HEK293 (cell line): ENCODE results near the gene ARL16.

Experiments
- EGR2 ChIP-seq: fragments of 450-650 bp; formaldehyde crosslinking; IDR thresholded peaks from 2 replicates; pipeline ENCODE4 v1.5.1; 2016; ENCODE audit warnings: low read depth, missing biosample characterization, missing genetic modification characterization
- GLI4 ChIP-seq: fragments of 450-650 bp; formaldehyde crosslinking; IDR thresholded peaks from 2 replicates; pipeline ENCODE4 v1.5.1; 2016; ENCODE audit warnings: missing biosample characterization, missing genetic modification characterization
- KLF9 ChIP-seq: fragments of 450-650 bp; formaldehyde crosslinking; IDR thresholded peaks from 2 replicates; pipeline ENCODE4 v1.5.1; 2016; ENCODE audit warnings: missing biosample characterization, missing genetic modification characterization, low read depth
- OVOL3 ChIP-seq: fragments of 450-650 bp; formaldehyde crosslinking; IDR thresholded peaks from 2 replicates; pipeline ENCODE4 v1.5.1; 2016; ENCODE audit warnings: missing biosample characterization, missing genetic modification characterization
- PATZ1 ChIP-seq: fragments of 450-650 bp; formaldehyde crosslinking; IDR thresholded peaks from 2 replicates; pipeline ENCODE4 v1.5.1; 2016; ENCODE audit warnings: missing biosample characterization, missing genetic modification characterization
- PRDM1 ChIP-seq: fragments of 450-650 bp; formaldehyde crosslinking; IDR thresholded peaks from 2 replicates; pipeline ENCODE4; 2016; ENCODE audit warnings: missing biosample characterization, missing genetic modification characterization
- REPIN1 ChIP-seq: fragments of 450-650 bp; formaldehyde crosslinking; IDR thresholded peaks from 2 replicates; pipeline ENCODE4 v1.5.1; 2017; ENCODE audit warnings: missing biosample characterization, missing genetic modification characterization, low read depth
- SP7 ChIP-seq: fragments of 450-650 bp; formaldehyde crosslinking; IDR thresholded peaks from 2 replicates; pipeline ENCODE4 v1.5.1; 2016; ENCODE audit warnings: missing biosample characterization, missing genetic modification characterization
- YY1 ChIP-seq: fragments of 450-650 bp; formaldehyde crosslinking; IDR thresholded peaks from 2 replicates; pipeline ENCODE4 v1.5.1; 2018; ENCODE audit warnings: missing biosample characterization, missing genetic modification characterization
- ZBTB20 ChIP-seq: fragments of 450-650 bp; formaldehyde crosslinking; IDR thresholded peaks from 2 replicates; pipeline ENCODE4 v1.5.1; 2016; ENCODE audit warnings: missing biosample characterization, missing genetic modification characterization
- ZFHX2 ChIP-seq: fragments of 450-650 bp; formaldehyde crosslinking; conservative IDR thresholded peaks from 2 replicates; pipeline ENCODE4 v1.5.1; 2016; ENCODE audit warnings: missing biosample characterization, missing genetic modification characterization
- ZFP69B ChIP-seq: fragments of 450-650 bp; formaldehyde crosslinking; IDR thresholded peaks from 2 replicates; pipeline ENCODE4 v1.5.1; 2016; ENCODE audit warnings: missing biosample characterization, missing genetic modification characterization
- ZNF146 ChIP-seq: fragments of 450-650 bp; formaldehyde crosslinking; IDR thresholded peaks from 2 replicates; pipeline ENCODE4 v1.5.1; 2016; ENCODE audit warnings: missing biosample characterization, missing genetic modification characterization
- ZNF148 ChIP-seq: fragments of 450-650 bp; formaldehyde crosslinking; IDR thresholded peaks from 2 replicates; pipeline ENCODE4 v1.5.0; 2017; ENCODE audit warnings: missing biosample characterization, missing genetic modification characterization, borderline replicate concordance
- ZNF175 ChIP-seq: fragments of 450-650 bp; formaldehyde crosslinking; IDR thresholded peaks from 2 replicates; pipeline ENCODE4 v1.5.1; 2016; ENCODE audit warnings: missing biosample characterization, missing genetic modification characterization
- ZNF223 ChIP-seq: fragments of 450-650 bp; formaldehyde crosslinking; IDR thresholded peaks from 2 replicates; pipeline ENCODE4 v1.5.1; 2016; ENCODE audit warnings: missing biosample characterization, missing genetic modification characterization
- ZNF423 ChIP-seq: fragments of 450-650 bp; formaldehyde crosslinking; IDR thresholded peaks from 2 replicates; pipeline ENCODE4 v1.5.1; 2016; ENCODE audit warnings: missing biosample characterization, missing genetic modification characterization
- ZNF473 ChIP-seq: fragments of 450-650 bp; formaldehyde crosslinking; IDR thresholded peaks from 2 replicates; pipeline ENCODE4 v1.5.1; 2017; ENCODE audit warnings: missing biosample characterization, missing genetic modification characterization
- ZNF529 ChIP-seq: fragments of 450-650 bp; formaldehyde crosslinking; IDR thresholded peaks from 2 replicates; pipeline ENCODE4 v1.5.1; 2017; ENCODE audit warnings: missing genetic modification characterization, missing biosample characterization; ENCODE audit not compliant: insufficient replicate concordance
- ZNF530 ChIP-seq: fragments of 450-650 bp; formaldehyde crosslinking; IDR thresholded peaks from 2 replicates; pipeline ENCODE4 v1.5.1; 2016; ENCODE audit warnings: low read depth, missing biosample characterization, missing genetic modification characterization
- ZNF704 ChIP-seq: fragments of 450-650 bp; formaldehyde crosslinking; IDR thresholded peaks from 2 replicates; pipeline ENCODE4 v1.5.1; 2016; ENCODE audit warnings: missing biosample characterization, missing genetic modification characterization
- ZNF707 ChIP-seq: fragments of 450-650 bp; formaldehyde crosslinking; IDR thresholded peaks from 2 replicates; pipeline ENCODE4 v1.5.1; 2016; ENCODE audit warnings: missing biosample characterization, missing genetic modification characterization
- ZNF837 ChIP-seq: fragments of 450-650 bp; formaldehyde crosslinking; IDR thresholded peaks from 2 replicates; pipeline ENCODE4 v1.5.1; 2016; ENCODE audit warnings: missing biosample characterization, missing genetic modification characterization
- TF ChIP-seq, protein P1 (sequence below): IDR thresholded peaks from 2 replicates; pipeline ENCODE4 v1.6.1; 2011; ENCODE audit warnings: mild to moderate bottlenecking, low read depth, low read length, borderline replicate concordance
- TF ChIP-seq, protein P2 (sequence below): fragments of 450-650 bp; formaldehyde crosslinking; IDR thresholded peaks from 2 replicates; pipeline ENCODE4 v1.5.1; 2016; ENCODE audit warnings: missing biosample characterization, missing genetic modification characterization
- TF ChIP-seq, protein P3 (sequence below): fragments of 450-650 bp; formaldehyde crosslinking; conservative IDR thresholded peaks from 2 replicates; pipeline ENCODE4 v1.5.1; 2016; ENCODE audit warnings: low read depth, missing biosample characterization, missing genetic modification characterization

The ARL16 gene

DNA sequence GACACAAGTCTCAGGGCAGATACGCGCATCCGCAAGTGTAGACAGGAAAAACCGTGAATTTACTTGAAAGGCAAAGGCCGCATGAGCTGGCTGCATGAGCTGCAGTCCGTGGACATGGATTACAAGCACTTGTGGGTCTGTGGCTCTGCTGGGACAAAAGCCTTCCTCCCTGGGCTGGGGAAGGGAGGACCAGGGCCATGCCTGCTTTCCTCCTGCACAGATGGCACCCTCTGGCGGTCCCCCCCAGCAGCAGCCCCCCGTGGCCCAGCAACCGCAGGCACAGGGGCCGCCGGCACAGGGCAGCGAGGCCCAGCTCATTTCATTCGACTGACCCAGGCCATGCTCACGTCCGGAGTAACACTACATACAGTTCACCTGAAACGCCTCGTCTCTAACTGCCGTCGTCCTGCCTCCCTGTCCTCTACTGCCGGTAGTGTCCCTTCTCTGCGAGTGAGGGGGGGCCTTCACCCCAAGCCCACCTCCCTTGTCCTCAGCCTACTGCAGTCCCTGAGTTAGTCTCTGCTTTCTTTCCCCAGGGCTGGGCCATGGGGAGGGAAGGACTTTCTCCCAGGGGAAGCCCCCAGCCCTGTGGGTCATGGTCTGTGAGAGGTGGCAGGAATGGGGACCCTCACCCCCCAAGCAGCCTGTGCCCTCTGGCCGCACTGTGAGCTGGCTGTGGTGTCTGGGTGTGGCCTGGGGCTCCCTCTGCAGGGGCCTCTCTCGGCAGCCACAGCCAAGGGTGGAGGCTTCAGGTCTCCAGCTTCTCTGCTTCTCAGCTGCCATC lies 17.9 kb upstream of the ARL16 start (continued):
- TF ChIP-seq, protein P1, sequence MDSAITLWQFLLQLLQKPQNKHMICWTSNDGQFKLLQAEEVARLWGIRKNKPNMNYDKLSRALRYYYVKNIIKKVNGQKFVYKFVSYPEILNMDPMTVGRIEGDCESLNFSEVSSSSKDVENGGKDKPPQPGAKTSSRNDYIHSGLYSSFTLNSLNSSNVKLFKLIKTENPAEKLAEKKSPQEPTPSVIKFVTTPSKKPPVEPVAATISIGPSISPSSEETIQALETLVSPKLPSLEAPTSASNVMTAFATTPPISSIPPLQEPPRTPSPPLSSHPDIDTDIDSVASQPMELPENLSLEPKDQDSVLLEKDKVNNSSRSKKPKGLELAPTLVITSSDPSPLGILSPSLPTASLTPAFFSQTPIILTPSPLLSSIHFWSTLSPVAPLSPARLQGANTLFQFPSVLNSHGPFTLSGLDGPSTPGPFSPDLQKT, result no peak
- TF ChIP-seq ZNF704 (tag by site-specific recombination) (no peak), SP7 (tag by site-specific recombination) (no peak; the same call in 1 of the 2 replicates), ZNF148 (no peak), ZNF837 (tag by site-specific recombination) (no peak), PRDM1 (tag by site-specific recombination) (no peak), YY1 (tag by site-specific recombination) (no peak), ZNF707 (tag by site-specific recombination) (no peak), OVOL3 (tag by site-specific recombination) (no peak), ZFP69B (tag by site-specific recombination) (no peak), PATZ1 (tag by site-specific recombination) (peak; percentile 89), ZBTB20 (tag by site-specific recombination) (no peak), ZFHX2 (tag by site-specific recombination) (no peak), ZNF175 (tag by site-specific recombination) (no peak), ZNF473 (tag by site-specific recombination) (no peak), ZNF423 (tag by site-specific recombination) (0 out of 2 replicates have a peak, but pooled peaks have one; percentile 5), GLI4 (tag by site-specific recombination) (no peak), REPIN1 (tag by site-specific recombination) (no peak), KLF9 (tag by site-specific recombination) (0 out of 2 replicates have a peak, but pooled peaks have one; percentile 24), ZNF223 (tag by site-specific recombination) (no peak), ZNF530 (tag by site-specific recombination) (no peak), EGR2 (no peak), ZNF529 (tag by site-specific recombination) (no peak), ZNF146 (no peak)
- TF ChIP-seq, protein P2, sequence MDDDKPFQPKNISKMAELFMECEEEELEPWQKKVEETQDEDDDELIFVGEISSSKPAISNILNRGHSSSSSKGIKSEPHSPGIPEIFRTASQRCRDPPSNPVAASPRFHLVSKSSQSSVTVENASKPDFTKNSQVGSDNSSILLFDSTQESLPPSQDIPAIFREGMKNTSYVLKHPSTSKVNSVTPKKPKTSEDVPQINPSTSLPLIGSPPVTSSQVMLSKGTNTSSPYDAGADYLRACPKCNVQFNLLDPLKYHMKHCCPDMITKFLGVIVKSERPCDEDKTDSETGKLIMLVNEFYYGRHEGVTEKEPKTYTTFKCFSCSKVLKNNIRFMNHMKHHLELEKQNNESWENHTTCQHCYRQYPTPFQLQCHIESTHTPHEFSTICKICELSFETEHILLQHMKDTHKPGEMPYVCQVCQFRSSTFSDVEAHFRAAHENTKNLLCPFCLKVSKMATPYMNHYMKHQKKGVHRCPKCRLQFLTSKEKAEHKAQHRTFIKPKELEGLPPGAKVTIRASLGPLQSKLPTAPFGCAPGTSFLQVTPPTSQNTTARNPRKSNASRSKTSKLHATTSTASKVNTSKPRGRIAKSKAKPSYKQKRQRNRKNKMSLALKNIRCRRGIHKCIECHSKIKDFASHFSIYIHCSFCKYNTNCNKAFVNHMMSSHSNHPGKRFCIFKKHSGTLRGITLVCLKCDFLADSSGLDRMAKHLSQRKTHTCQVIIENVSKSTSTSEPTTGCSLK, result no peak
- TF ChIP-seq, protein P3, sequence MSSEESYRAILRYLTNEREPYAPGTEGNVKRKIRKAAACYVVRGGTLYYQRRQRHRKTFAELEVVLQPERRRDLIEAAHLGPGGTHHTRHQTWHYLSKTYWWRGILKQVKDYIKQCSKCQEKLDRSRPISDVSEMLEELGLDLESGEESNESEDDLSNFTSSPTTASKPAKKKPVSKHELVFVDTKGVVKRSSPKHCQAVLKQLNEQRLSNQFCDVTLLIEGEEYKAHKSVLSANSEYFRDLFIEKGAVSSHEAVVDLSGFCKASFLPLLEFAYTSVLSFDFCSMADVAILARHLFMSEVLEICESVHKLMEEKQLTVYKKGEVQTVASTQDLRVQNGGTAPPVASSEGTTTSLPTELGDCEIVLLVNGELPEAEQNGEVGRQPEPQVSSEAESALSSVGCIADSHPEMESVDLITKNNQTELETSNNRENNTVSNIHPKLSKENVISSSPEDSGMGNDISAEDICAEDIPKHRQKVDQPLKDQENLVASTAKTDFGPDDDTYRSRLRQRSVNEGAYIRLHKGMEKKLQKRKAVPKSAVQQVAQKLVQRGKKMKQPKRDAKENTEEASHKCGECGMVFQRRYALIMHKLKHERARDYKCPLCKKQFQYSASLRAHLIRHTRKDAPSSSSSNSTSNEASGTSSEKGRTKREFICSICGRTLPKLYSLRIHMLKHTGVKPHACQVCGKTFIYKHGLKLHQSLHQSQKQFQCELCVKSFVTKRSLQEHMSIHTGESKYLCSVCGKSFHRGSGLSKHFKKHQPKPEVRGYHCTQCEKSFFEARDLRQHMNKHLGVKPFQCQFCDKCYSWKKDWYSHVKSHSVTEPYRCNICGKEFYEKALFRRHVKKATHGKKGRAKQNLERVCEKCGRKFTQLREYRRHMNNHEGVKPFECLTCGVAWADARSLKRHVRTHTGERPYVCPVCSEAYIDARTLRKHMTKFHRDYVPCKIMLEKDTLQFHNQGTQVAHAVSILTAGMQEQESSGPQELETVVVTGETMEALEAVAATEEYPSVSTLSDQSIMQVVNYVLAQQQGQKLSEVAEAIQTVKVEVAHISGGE (tag by site-specific recombination), result no peak
